Pancreas (tissue), 10 donors: Measurements from ENCODE around the gene IGLON5. TPM values are rescaled to one million over a fixed set of nuclear protein-coding genes. Genes with fewer than 3 reads are reported as not detected.

Source experiments
- ATAC-seq, 4 donors: fragments of 200-7000 bp; cut with Tn5 transposase; one replicate each; pipeline versions ENCODE4 v1.8.0 to v1.9.1; 2020; ENCODE audit warnings: mild to moderate bottlenecking in 4 of 4, moderate library complexity in 4 of 4
- DNase-seq, 6 donors: peaks; one replicate each; pipeline ENCODE4 v3.0.0-alpha.2; 2020
- FAIRE-seq: peaks from 2 replicates; lab custom pipeline; 2012; peaks lifted over from hg19 to GRCh38; lab: Jason Lieb, UNC
- H3K27ac ChIP-seq, 4 donors: fragments of 200-600 bp; sonication (generic); 1 replicate in 3 of 4; 2 replicates in 1 of 4; pipeline versions ENCODE4 v1.5.0 to v1.8.0; 2020
- H3K27me3 ChIP-seq, 4 donors: fragments of 200-600 bp; one replicate each; pipeline ENCODE4 v1.8.0; 2021
- H3K36me3 ChIP-seq, 3 donors: fragments of 200-600 bp; sonication (generic) in 1 of 3; one replicate each; pipeline versions ENCODE4 v1.5.0 to v1.8.0; 2020 to 2021
- H3K4me1 ChIP-seq, 3 donors: fragments of 200-600 bp; one replicate each; pipeline ENCODE4 v1.8.0; 2021
- H3K4me3 ChIP-seq, 4 donors: fragments of 200-600 bp; sonication (generic) in 2 of 4; one replicate each; pipeline versions ENCODE4 v1.5.0 to v1.8.0; 2020 to 2021
- H3K9me3 ChIP-seq, 4 donors: fragments of 200-600 bp; one replicate each; pipeline ENCODE4 v1.8.0; 2021
- WGBS, 2 donors: extraction: QIAGEN DNeasy Blood & Tissue Kit; methylation state at CpG; one replicate each; pipeline ENCODE4 v1.1.7; 2013; 5-methylcytosine and 5-hydroxymethylcytosine counted together
- intact Hi-C, 3 donors: fragments of 100-400 bp; cut with DNase I; formaldehyde crosslinking; loops; one replicate each; pipeline versions ENCODE4 v1.11.1 to v1.14.2; 2022
- polyA plus RNA-seq, 2 donors: library from polyadenylated mRNA; stranded (reverse); fragments of 200-250 nt; gene quantifications; one replicate each; pipeline ENCODE4 v1.2.3, GENCODE V29; 2013
- total RNA-seq, 6 donors: library from RNA; stranded (reverse); fragmentation: NEBNext Ultra II Directional in 4 of 6; extraction: Animal tissue kit (Norgen Biotek cat#: 25700) in 4 of 6; gene quantifications; one replicate each; pipeline versions ENCODE4 v1.2.1 to v1.2.4, GENCODE V29; 2021 to 2023
- TF ChIP-seq, protein P1 (sequence below), 4 donors: fragments of 200-600 bp; sonication (generic) in 3 of 4; IDR thresholded peaks; one replicate each; pipeline versions ENCODE4 v1.5.0 to v1.8.0; 2021; ENCODE audit warnings: antibody characterized with exemption in 4 of 4
- donor health status: healthy with polysubstance abuse.
- donor health status: DM: no; HTN: no; CAD: no; lungs with moderate emphysema.
- donor health status: DM: no; HTN: no; CAD: no.
- donor health status: control.
- donor health status: control.
- donor health status: Bipolar disorder and iron deficiency.
- donor health status: DM: yes; HTN: yes; CAD: no.
- donor health status: DM: no; HTN: no; CAD: no.
- donor health status: DM: no; HTN: no; CAD: no.
- donor health status: DM: yes; HTN: yes; CAD: no.

The IGLON5 gene
- total and polyA plus RNA-seq, 8 donors: 0.06 to 0.09 (median 0.07) TPM; not detected in 4

DNA sequence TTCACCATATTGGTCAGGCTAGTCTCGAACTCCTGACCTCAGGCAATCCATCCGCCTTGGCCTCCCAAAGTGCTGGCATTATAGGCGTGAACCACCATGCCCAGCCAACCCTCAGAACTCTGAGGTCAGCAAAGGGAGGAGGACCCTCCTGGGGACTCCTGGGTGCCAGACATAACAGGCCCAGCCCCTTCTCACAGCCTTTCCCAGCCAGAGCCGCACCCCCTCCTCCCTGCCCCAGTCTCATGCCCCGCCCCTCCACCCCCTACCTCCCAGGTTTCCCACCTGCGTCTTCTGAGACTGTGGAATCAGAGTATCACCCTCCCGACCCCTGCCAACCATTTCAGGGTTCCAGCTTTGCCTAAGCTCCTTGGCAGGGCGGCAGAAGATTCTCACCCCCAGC is 5.2 kb downstream of the IGLON5 start:
- H3K27me3 ChIP-seq: peaks cover 0 to 4% (median 0%) of the 10 kb centered on the region in 4 donors
- TF ChIP-seq, protein P1, sequence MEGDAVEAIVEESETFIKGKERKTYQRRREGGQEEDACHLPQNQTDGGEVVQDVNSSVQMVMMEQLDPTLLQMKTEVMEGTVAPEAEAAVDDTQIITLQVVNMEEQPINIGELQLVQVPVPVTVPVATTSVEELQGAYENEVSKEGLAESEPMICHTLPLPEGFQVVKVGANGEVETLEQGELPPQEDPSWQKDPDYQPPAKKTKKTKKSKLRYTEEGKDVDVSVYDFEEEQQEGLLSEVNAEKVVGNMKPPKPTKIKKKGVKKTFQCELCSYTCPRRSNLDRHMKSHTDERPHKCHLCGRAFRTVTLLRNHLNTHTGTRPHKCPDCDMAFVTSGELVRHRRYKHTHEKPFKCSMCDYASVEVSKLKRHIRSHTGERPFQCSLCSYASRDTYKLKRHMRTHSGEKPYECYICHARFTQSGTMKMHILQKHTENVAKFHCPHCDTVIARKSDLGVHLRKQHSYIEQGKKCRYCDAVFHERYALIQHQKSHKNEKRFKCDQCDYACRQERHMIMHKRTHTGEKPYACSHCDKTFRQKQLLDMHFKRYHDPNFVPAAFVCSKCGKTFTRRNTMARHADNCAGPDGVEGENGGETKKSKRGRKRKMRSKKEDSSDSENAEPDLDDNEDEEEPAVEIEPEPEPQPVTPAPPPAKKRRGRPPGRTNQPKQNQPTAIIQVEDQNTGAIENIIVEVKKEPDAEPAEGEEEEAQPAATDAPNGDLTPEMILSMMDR (IDR thresholded peaks at IDR 0.05): no peak
- H3K27ac ChIP-seq: no peak overlapping the region
- no peak for ATAC-seq
- FAIRE-seq: no peak
- H3K36me3 ChIP-seq: no peaks in the 10 kb centered on the region
- H3K9me3 ChIP-seq: no peaks in the 10 kb centered on the region
- intact Hi-C loops: no loop called here
- no peak for DNase-seq
- 47 to 50% methylated on average over 8 of the region's 8 CpGs for WGBS, 2 donors
- no peak overlapping the region for H3K4me3 ChIP-seq
- no peaks in the 10 kb centered on the region for H3K4me1 ChIP-seq

DNA sequence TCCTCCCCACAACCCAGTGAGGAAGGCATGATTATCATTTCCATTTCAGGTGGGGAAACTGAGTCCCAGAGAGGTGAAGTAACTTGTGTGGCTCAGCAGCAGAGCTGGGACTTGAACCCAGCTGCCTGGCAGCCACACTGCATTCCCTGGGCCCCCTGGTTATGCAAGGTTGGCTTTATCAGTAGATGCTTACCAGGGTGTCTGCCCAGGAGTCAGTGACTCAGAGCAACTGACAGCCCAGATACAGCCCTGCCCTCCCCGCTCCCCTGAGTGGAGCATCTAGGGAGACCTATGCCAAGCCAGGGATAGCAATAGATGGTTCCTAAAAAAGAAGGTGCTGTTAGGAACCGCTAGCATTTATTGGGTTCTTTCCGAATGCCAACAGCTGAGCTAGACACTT is 5.9 kb downstream of the IGLON5 start:
- WGBS, 2 donors: 61 to 73% methylated on average over 3 of the region's 3 CpGs
- no peak for FAIRE-seq
- no peak for ATAC-seq

DNA sequence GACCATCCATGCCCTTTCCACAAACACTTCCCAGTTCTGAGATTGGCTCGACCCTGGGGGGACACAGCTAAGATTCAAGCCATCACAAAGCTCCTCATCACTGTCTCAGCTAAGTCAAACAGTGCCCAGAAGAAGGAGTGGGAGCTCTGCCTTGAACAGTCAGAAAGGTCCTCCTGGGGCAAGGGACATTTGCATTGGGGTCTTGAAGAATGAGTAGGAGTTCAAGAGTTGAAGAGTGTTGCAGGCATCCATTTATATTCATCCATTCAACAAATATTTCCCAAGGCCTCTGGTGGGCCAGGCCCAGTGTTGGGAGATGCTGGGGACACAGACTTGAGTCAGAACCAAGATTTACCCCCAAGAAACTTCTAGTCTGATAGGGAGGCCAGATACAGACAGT is 6.5 kb downstream of the IGLON5 start:
- Histone ChIP-seq H3K27ac (no peak overlapping the region), H3K4me3 (no peak overlapping the region), H3K27me3 (no peaks in the 10 kb centered on the region), H3K9me3 (no peaks in the 10 kb centered on the region), H3K36me3 (no peaks in the 10 kb centered on the region), H3K4me1 (no peaks in the 10 kb centered on the region)
- no peak for DNase-seq
- WGBS, 2 donors: 45 to 46% methylated on average over 1 of the region's 1 CpG
- ATAC-seq: no peak
- TF ChIP-seq, protein P1 (IDR thresholded peaks at IDR 0.05): no peak
- FAIRE-seq: no peak
- intact Hi-C loops: no loop called here

More for the DNA sequence above, 5.9 kb downstream of the IGLON5 start:
- H3K9me3 ChIP-seq: no peaks in the 10 kb centered on the region
- H3K36me3 ChIP-seq: no peaks in the 10 kb centered on the region
- no peak overlapping the region for H3K4me3 ChIP-seq
- DNase-seq: no peak
- H3K27ac ChIP-seq: no peak overlapping the region
- no peaks in the 10 kb centered on the region for H3K27me3 ChIP-seq
- intact Hi-C loops: no loop called here
- H3K4me1 ChIP-seq: no peaks in the 10 kb centered on the region
- TF ChIP-seq, protein P1 (IDR thresholded peaks at IDR 0.05): no peak

DNA sequence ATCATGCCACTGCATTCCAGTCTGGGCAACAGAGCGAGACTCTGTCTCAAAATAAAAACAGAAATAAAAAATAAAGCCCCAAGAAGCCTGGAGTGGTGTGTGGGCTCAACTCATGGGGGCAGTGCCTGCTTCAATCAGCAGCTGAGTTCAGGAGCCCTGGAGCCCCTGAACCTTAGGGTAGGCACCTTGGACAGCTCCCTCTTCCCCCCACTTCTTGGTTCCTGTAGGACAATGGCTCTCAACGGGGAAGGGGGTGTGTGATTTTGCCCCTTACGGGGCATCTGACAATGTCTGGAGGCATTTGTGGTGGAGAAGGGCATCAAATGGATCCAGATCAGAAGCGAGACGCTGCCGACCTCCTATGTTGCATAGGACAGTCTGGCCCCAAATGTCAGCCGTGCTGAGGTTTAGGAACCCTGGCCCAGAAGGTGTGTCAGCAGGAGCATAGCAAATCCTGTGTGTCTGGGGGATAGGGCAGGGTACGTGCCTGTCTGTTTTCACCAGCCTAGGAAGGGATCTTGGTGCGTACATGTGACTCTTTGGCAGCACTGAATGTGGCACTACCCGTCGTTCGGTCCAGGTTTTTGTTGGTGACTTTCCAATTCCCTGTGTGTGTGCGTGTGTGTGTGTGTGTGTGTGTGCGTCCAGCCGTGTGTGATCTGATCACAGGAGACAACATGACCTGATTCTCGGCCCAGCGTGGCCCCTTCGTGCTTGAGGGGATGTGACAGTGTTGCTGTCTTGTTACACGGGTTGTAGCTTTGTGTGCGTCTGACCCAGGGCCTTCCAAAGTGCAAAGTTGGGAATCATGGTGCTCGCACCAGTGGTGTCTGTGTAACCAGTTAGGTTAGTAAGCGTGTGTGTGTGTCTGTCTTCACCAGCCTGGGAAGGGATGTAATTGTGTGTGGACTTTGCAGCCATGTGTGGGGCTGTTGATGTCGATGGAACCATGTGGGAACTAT is 7.5 kb downstream of the IGLON5 start:
- TF ChIP-seq, protein P1 (IDR thresholded peaks at IDR 0.05): no peak
- 49 to 61% methylated on average over 23 of the region's 23 CpGs for WGBS, 2 donors
- H3K4me3 ChIP-seq: no peak overlapping the region
- H3K4me1 ChIP-seq: no peaks in the 10 kb centered on the region
- no peak for ATAC-seq
- no peaks in the 10 kb centered on the region for H3K27me3 ChIP-seq
- no peak overlapping the region for H3K27ac ChIP-seq
- no peak for DNase-seq
- FAIRE-seq: no peak
- intact Hi-C loops: no loop called here
- no peaks in the 10 kb centered on the region for H3K36me3 ChIP-seq
- H3K9me3 ChIP-seq: no peaks in the 10 kb centered on the region
